Measurements from ENCODE around the gene CTNND1. TPM values are rescaled to one million over a fixed set of nuclear protein-coding genes. Genes with fewer than 3 reads are reported as not detected.
A peak's percentile ranks its signal among the peaks of the same experiment; 100 is the strongest.

Gene CTNND1
- total RNA-seq, 1 donor = 140 TPM

DNA sequence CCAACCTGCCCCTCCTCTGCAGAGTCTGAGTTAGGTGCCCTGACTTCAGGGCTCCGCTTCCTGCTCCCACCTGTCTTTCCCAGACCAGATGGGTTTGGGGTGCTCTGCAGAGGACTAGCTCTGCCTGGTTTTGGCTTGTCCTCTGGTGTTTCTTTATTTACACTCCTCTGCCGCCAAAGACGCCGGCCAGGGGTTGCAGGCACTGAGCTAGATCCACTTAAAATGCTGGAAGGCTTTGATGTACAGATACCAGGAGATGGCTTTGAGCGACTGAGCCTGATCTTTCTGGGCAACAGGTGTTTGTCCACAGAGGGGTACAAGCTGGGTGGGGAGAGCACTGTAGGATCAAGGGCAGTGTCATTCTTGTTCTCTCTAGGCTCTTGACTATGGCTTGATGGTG lies 16.4 kb upstream of the CTNND1 start:
- Histone ChIP-seq H3K9me3 (ENCODE audit: low read depth, low read length) (no peaks in the 10 kb centered on the region), H3K36me3 (ENCODE audit: insufficient read depth, low read length) (peaks cover 33% of the 10 kb centered on the region)

GRCh38 chr11:57746920-57747319 lies 14.7 kb upstream of the CTNND1 start:
- no peak overlapping the region for H3K4me2 ChIP-seq (ENCODE audit: insufficient read depth, low read length)
- no peak overlapping the region for H3K27ac ChIP-seq (ENCODE audit: low read depth, low read length)
- H4K20me1 ChIP-seq (ENCODE audit: insufficient read depth, low read length) = peaks cover 9% of the 10 kb centered on the region
- no peak for DNase-seq (ENCODE audit: insufficient read length, low spot score, missing footprints)
- TF ChIP-seq, protein P1, sequence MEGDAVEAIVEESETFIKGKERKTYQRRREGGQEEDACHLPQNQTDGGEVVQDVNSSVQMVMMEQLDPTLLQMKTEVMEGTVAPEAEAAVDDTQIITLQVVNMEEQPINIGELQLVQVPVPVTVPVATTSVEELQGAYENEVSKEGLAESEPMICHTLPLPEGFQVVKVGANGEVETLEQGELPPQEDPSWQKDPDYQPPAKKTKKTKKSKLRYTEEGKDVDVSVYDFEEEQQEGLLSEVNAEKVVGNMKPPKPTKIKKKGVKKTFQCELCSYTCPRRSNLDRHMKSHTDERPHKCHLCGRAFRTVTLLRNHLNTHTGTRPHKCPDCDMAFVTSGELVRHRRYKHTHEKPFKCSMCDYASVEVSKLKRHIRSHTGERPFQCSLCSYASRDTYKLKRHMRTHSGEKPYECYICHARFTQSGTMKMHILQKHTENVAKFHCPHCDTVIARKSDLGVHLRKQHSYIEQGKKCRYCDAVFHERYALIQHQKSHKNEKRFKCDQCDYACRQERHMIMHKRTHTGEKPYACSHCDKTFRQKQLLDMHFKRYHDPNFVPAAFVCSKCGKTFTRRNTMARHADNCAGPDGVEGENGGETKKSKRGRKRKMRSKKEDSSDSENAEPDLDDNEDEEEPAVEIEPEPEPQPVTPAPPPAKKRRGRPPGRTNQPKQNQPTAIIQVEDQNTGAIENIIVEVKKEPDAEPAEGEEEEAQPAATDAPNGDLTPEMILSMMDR (IDR thresholded peaks at IDR 0.05; ENCODE audit: extremely low read depth, low read depth, low read length) = no peak
- H3K36me3 ChIP-seq (ENCODE audit: insufficient read depth, low read length) = peaks cover 33% of the 10 kb centered on the region
- H3K4me1 ChIP-seq (ENCODE audit: insufficient read depth, low read length) = peaks cover 10% of the 10 kb centered on the region
- no peak overlapping the region for H3K4me3 ChIP-seq (ENCODE audit: insufficient read depth, low read length)
- H3K27me3 ChIP-seq (ENCODE audit: insufficient read depth, low read length) = no peaks in the 10 kb centered on the region
- no peak overlapping the region for H2AFZ ChIP-seq (ENCODE audit: low read length)
- H3K9me3 ChIP-seq (ENCODE audit: low read depth, low read length) = no peaks in the 10 kb centered on the region
- H3K79me2 ChIP-seq (ENCODE audit: insufficient read depth, low read length) = peaks cover 27% of the 10 kb centered on the region

More for the DNA sequence above, 16.4 kb upstream of the CTNND1 start:
- no peaks in the 10 kb centered on the region for H3K27me3 ChIP-seq (ENCODE audit: insufficient read depth, low read length)
- no peak overlapping the region for H3K4me3 ChIP-seq (ENCODE audit: insufficient read depth, low read length)
- DNase-seq (ENCODE audit: insufficient read length, low spot score, missing footprints) = no peak
- TF ChIP-seq, protein P1 (IDR thresholded peaks at IDR 0.05; ENCODE audit: extremely low read depth, low read depth, low read length) = no peak
- no peak overlapping the region for H3K4me2 ChIP-seq (ENCODE audit: insufficient read depth, low read length)
- H3K27ac ChIP-seq (ENCODE audit: low read depth, low read length) = no peak overlapping the region
- peaks cover 9% of the 10 kb centered on the region for H4K20me1 ChIP-seq (ENCODE audit: insufficient read depth, low read length)
- H2AFZ ChIP-seq (ENCODE audit: low read length) = no peak overlapping the region
- peaks cover 33% of the 10 kb centered on the region for H3K79me2 ChIP-seq (ENCODE audit: insufficient read depth, low read length)
- H3K4me1 ChIP-seq (ENCODE audit: insufficient read depth, low read length) = peaks cover 10% of the 10 kb centered on the region

GRCh38 chr11:57751176-57751575 lies 10.4 kb upstream of the CTNND1 start:
- peaks cover 5% of the 10 kb centered on the region for H3K36me3 ChIP-seq (ENCODE audit: insufficient read depth, low read length)

DNA sequence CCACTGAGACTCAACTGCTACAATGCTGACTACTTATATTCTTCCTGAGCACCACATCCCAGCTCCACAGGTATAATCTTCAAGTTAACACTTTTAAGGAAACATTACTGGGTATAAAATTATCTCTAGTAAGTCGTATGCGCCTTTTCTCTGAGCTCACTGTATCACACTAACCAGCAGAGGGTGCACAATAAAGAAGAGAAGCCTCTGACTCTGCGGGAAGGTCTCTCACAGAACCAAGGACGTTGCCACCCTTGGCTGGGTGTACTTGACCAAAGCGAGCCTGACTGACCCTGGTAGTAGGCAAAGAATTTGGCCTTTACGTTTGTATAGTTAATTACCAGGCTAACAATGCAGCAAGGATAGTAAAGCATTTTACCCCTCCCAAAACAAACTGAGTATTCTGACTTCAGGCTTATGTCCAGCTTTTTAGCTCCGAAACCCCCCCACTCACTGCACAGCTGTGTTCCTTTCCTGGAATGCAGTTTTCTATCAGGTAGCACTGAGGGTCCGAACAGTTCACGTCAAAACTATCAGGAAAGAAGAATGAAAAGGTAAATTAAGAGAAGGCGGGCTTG lies 9.8 kb upstream of the CTNND1 start, which contains the start of gene BTBD18:
BTBD18 (minus strand) TSS at position 144 of the 578 bp plus-strand sequence. CDS start 631 bp downstream, outside the sequence.
- Histone ChIP-seq H2AFZ (ENCODE audit: low read length) (no peak within 1 kb of the TSS), H3K4me1 (ENCODE audit: insufficient read depth, low read length) (no peaks in the 10 kb centered on the region), H4K20me1 (ENCODE audit: insufficient read depth, low read length) (no peaks in the 10 kb centered on the region), H3K79me2 (ENCODE audit: insufficient read depth, low read length) (no peaks in the 10 kb centered on the region), H3K27ac (ENCODE audit: low read depth, low read length) (no peak within 1 kb of the TSS), H3K4me3 (ENCODE audit: insufficient read depth, low read length) (no peak within 1 kb of the TSS), H3K27me3 (ENCODE audit: insufficient read depth, low read length) (no peaks in the 10 kb centered on the region), H3K4me2 (ENCODE audit: insufficient read depth, low read length) (no peak within 1 kb of the TSS), H3K9me3 (ENCODE audit: low read depth, low read length) (no peaks in the 10 kb centered on the region), H3K36me3 (ENCODE audit: insufficient read depth, low read length) (peaks cover 3% of the 10 kb centered on the region)
- DNase-seq (ENCODE audit: insufficient read length, low spot score, missing footprints) = peak; percentile 90
- TF ChIP-seq, protein P1 (IDR thresholded peaks at IDR 0.05; ENCODE audit: extremely low read depth, low read depth, low read length) = peak; percentile 63

More at GRCh38 chr11:57751176-57751575, 10.4 kb upstream of the CTNND1 start:
- no peaks in the 10 kb centered on the region for H3K27me3 ChIP-seq (ENCODE audit: insufficient read depth, low read length)
- H3K4me3 ChIP-seq (ENCODE audit: insufficient read depth, low read length) = no peak overlapping the region
- no peak overlapping the region for H2AFZ ChIP-seq (ENCODE audit: low read length)
- no peaks in the 10 kb centered on the region for H3K4me1 ChIP-seq (ENCODE audit: insufficient read depth, low read length)
- no peaks in the 10 kb centered on the region for H4K20me1 ChIP-seq (ENCODE audit: insufficient read depth, low read length)
- no peak overlapping the region for H3K27ac ChIP-seq (ENCODE audit: low read depth, low read length)
- no peak overlapping the region for H3K4me2 ChIP-seq (ENCODE audit: insufficient read depth, low read length)
- TF ChIP-seq, protein P1 (IDR thresholded peaks at IDR 0.05; ENCODE audit: extremely low read depth, low read depth, low read length) = no peak
- no peaks in the 10 kb centered on the region for H3K9me3 ChIP-seq (ENCODE audit: low read depth, low read length)
- DNase-seq (ENCODE audit: insufficient read length, low spot score, missing footprints) = no peak
- no peaks in the 10 kb centered on the region for H3K79me2 ChIP-seq (ENCODE audit: insufficient read depth, low read length)

Data from osteoblast (primary cell).